RWPE2 (cell line): ENCODE results near the gene PLXNA4.

Source experiments
- ATAC-seq: fragments of 200-7000 bp; cut with Tn5 transposase; 3 replicates; pipeline ENCODE4 v1.9.1; 2021; ENCODE audit warnings: low read depth
- DNase-seq: peaks from one replicate; pipeline ENCODE4 v3.0.0-alpha.2; 2020; ENCODE audit warnings: low spot score
- H3K27ac ChIP-seq: fragments of 450-650 bp; 2 replicates; pipeline ENCODE4 v1.5.1; 2017; ENCODE audit warnings: mild to moderate bottlenecking; ENCODE audit not compliant: poor library complexity, severe bottlenecking
- H3K27me3 ChIP-seq: fragments of 250-450 bp; sonication (Bioruptor Pico); 2 replicates; pipeline ENCODE4 v1.5.1; 2021; ENCODE audit warnings: mild to moderate bottlenecking, moderate library complexity; ENCODE audit not compliant: insufficient read depth, poor library complexity, severe bottlenecking
- H3K36me3 ChIP-seq: fragments of 250-450 bp; sonication (Bioruptor Pico); 2 replicates; pipeline ENCODE4 v1.5.1; 2020; ENCODE audit warnings: low read depth, mild to moderate bottlenecking, moderate library complexity
- H3K4me1 ChIP-seq: fragments of 250-450 bp; sonication (Bioruptor Pico); 2 replicates; pipeline ENCODE4 v1.5.1; 2021; ENCODE audit warnings: mild to moderate bottlenecking, moderate library complexity; ENCODE audit not compliant: insufficient read depth, poor library complexity, severe bottlenecking
- H3K4me3 ChIP-seq: fragments of 250-450 bp; sonication (Bioruptor Pico); 2 replicates; pipeline ENCODE4 v1.5.1; 2021; ENCODE audit warnings: mild to moderate bottlenecking, moderate library complexity; ENCODE audit not compliant: severe bottlenecking
- H3K9me3 ChIP-seq: fragments of 250-450 bp; sonication (Bioruptor Pico); 2 replicates; pipeline ENCODE4 v1.5.1; 2021; ENCODE audit warnings: mild to moderate bottlenecking, moderate library complexity; ENCODE audit not compliant: severe bottlenecking
- TF ChIP-seq, protein P1 (sequence below): fragments of 450-650 bp; IDR thresholded peaks from one replicate; pipeline ENCODE4 v1.5.1; 2017; ENCODE audit warnings: mild to moderate bottlenecking, moderate library complexity; ENCODE audit not compliant: poor library complexity, severe bottlenecking

PLXNA4 gene

GRCh38 chr7:132469264-132469663 lies 107.0 kb downstream of the PLXNA4 start:
- no peaks in the 10 kb centered on the region for H3K4me1 ChIP-seq
- no peak overlapping the region for H3K4me3 ChIP-seq
- peak; percentile 54 for ATAC-seq
- TF ChIP-seq, protein P1, sequence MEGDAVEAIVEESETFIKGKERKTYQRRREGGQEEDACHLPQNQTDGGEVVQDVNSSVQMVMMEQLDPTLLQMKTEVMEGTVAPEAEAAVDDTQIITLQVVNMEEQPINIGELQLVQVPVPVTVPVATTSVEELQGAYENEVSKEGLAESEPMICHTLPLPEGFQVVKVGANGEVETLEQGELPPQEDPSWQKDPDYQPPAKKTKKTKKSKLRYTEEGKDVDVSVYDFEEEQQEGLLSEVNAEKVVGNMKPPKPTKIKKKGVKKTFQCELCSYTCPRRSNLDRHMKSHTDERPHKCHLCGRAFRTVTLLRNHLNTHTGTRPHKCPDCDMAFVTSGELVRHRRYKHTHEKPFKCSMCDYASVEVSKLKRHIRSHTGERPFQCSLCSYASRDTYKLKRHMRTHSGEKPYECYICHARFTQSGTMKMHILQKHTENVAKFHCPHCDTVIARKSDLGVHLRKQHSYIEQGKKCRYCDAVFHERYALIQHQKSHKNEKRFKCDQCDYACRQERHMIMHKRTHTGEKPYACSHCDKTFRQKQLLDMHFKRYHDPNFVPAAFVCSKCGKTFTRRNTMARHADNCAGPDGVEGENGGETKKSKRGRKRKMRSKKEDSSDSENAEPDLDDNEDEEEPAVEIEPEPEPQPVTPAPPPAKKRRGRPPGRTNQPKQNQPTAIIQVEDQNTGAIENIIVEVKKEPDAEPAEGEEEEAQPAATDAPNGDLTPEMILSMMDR: no peak
- DNase-seq: no peak
- H3K9me3 ChIP-seq: no peaks in the 10 kb centered on the region
- H3K27me3 ChIP-seq: peaks cover under 1% of the 10 kb centered on the region
- H3K27ac ChIP-seq: no peak overlapping the region
- H3K36me3 ChIP-seq: no peaks in the 10 kb centered on the region

DNA sequence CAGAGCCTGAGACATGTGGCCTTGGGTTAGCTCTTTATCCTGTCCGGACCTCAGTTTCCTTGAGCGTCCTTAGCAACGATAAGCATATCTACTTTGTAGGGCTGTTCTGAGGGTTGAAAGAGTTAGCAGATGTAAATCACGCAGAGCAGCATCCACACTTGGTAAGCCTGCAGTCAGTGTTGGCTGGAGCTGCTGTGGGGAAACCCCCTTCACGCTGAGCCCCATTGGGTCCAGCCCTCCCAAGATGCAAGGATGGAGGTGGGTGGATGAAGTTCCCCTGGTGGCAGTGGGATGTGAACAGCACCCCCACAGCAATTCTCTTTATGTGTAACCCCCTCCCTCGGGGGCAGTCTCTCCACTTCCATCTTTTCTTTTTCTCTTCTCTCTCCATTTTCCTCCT lies 109.9 kb downstream of the PLXNA4 start:
- Histone ChIP-seq H3K36me3 (no peaks in the 10 kb centered on the region), H3K27me3 (no peaks in the 10 kb centered on the region), H3K4me1 (no peaks in the 10 kb centered on the region), H3K27ac (no peak overlapping the region), H3K4me3 (no peak overlapping the region), H3K9me3 (no peaks in the 10 kb centered on the region)
- DNase-seq (no peak), ATAC-seq (no peak)
- TF ChIP-seq, protein P1: no peak

- ATAC-seq: no peak
- no peak overlapping the region for H3K4me3 ChIP-seq
- H3K9me3 ChIP-seq: no peaks in the 10 kb centered on the region
- H3K27ac ChIP-seq: no peak overlapping the region
- no peak for DNase-seq
- TF ChIP-seq, protein P1: no peak
- H3K36me3 ChIP-seq: no peaks in the 10 kb centered on the region
- no peaks in the 10 kb centered on the region for H3K4me1 ChIP-seq
- H3K27me3 ChIP-seq: no peaks in the 10 kb centered on the region
Measured at GRCh38 chr7:132465516-132465915, 110.8 kb downstream of the PLXNA4 start.

GRCh38 chr7:132464740-132465139 lies 111.5 kb downstream of the PLXNA4 start:
- TF ChIP-seq, protein P1: no peak
- ATAC-seq (peak; percentile 86), DNase-seq (no peak)
- H3K4me1 ChIP-seq: no peaks in the 10 kb centered on the region
- H3K4me3 ChIP-seq: no peak overlapping the region
- H3K9me3 ChIP-seq: no peaks in the 10 kb centered on the region
- H3K36me3 ChIP-seq: no peaks in the 10 kb centered on the region
- no peak overlapping the region for H3K27ac ChIP-seq
- no peaks in the 10 kb centered on the region for H3K27me3 ChIP-seq

- no peak for ATAC-seq
- TF ChIP-seq, protein P1: no peak
- H3K4me1 ChIP-seq: no peaks in the 10 kb centered on the region
Measured at GRCh38 chr7:132463922-132464321, 112.3 kb downstream of the PLXNA4 start.

More at GRCh38 chr7:132463922-132464321, 112.3 kb downstream of the PLXNA4 start:
- H3K27me3 ChIP-seq: no peaks in the 10 kb centered on the region
- no peak overlapping the region for H3K4me3 ChIP-seq
- DNase-seq: no peak
- no peak overlapping the region for H3K27ac ChIP-seq
- no peaks in the 10 kb centered on the region for H3K9me3 ChIP-seq
- no peaks in the 10 kb centered on the region for H3K36me3 ChIP-seq
